ENCODE results near the gene VSIG4. TPM values are rescaled to one million over a fixed set of nuclear protein-coding genes. Genes with fewer than 3 reads are reported as not detected.

Gene VSIG4
- polyA plus RNA-seq, 3 donors: 10.2 to 56.8 (median 25.1) TPM

GRCh38 chrX:66024570-66024969 is 15.3 kb downstream of the VSIG4 start:
- Histone ChIP-seq H3K79me2 (ENCODE audit: insufficient read depth, low read length) (no peaks in the 10 kb centered on the region), H3K27ac (ENCODE audit: low read depth in 1 of 2, low read length in 2 of 2) (no peak overlapping the region), H3K4me1 (ENCODE audit: control insufficient read depth in 1 of 2, insufficient read depth in 2 of 2, low read length in 2 of 2) (peaks cover 21 to 43% of the 10 kb centered on the region in 2 donors), H2AFZ (ENCODE audit: insufficient read depth, low read depth, low read length, poor library complexity, severe bottlenecking) (no peak overlapping the region), H3K9me3 (replicated peaks in 1 of 2; ENCODE audit: control insufficient read depth in 1 of 2, insufficient read depth in 1 of 2, low read length in 2 of 2) (no peaks in the 10 kb centered on the region), H3K4me3 (replicated peaks in 1 of 3; ENCODE audit: low read depth in 2 of 3, low read length in 3 of 3) (no peak overlapping the region), H3K4me2 (replicated peaks; ENCODE audit: extremely low read depth, low read length, poor library complexity, severe bottlenecking) (no peak overlapping the region), H3K36me3 (replicated peaks in 1 of 2; ENCODE audit: control insufficient read depth in 1 of 2, insufficient read depth in 2 of 2, low read length in 2 of 2) (peaks cover 4 to 6% of the 10 kb centered on the region in 2 donors), H3K27me3 (ENCODE audit: control insufficient read depth in 2 of 2, insufficient read depth in 2 of 2, low read length in 2 of 2) (peaks cover 0 to 12% of the 10 kb centered on the region in 2 donors), H4K20me1 (ENCODE audit: insufficient read depth, low read length) (no peaks in the 10 kb centered on the region), H3K9ac (ENCODE audit: insufficient read depth, low read length, poor library complexity, severe bottlenecking) (no peak overlapping the region)
- WGBS (ENCODE audit: insufficient coverage): no CpG with 5 or more reads among the region's 2 CpGs
- H3K27me3 Mint-ChIP-seq (ENCODE audit: low read depth in 3 of 3): peaks cover 0 to 16% (median 2%) of the 10 kb centered on the region in 3 donors
- peak overlapping the region in 1 of 7 donors; percentile 50 for H3K27ac Mint-ChIP-seq
- intact Hi-C loops (cut with micrococcal nuclease): no loop called here
- peaks cover 29% of the 10 kb centered on the region for H3K4me1 Mint-ChIP-seq
- peaks cover 0 to 7% (median 4%) of the 10 kb centered on the region in 7 donors for H3K9me3 Mint-ChIP-seq
- no peak for TF ChIP-seq CTCF (IDR thresholded peaks at IDR 0.05)
- DNase-seq: no peak
- H3K36me3 Mint-ChIP-seq: peaks cover 4 to 18% of the 10 kb centered on the region in 2 donors
- no peak overlapping the region for H3K4me3 Mint-ChIP-seq

GRCh38 chrX:66024092-66024467 is 15.8 kb downstream of the VSIG4 start:
- no peak overlapping the region for H3K4me3 ChIP-seq (replicated peaks in 1 of 3; ENCODE audit: low read depth in 2 of 3, low read length in 3 of 3)
- H3K4me1 Mint-ChIP-seq: peaks cover 33% of the 10 kb centered on the region
- H3K27ac Mint-ChIP-seq: peak overlapping the region in 1 of 7 donors; percentile 50
- peaks cover 0 to 14% (median 2%) of the 10 kb centered on the region in 3 donors for H3K27me3 Mint-ChIP-seq (ENCODE audit: low read depth in 3 of 3)
- H3K4me1 ChIP-seq (ENCODE audit: control insufficient read depth in 1 of 2, insufficient read depth in 2 of 2, low read length in 2 of 2): peaks cover 26 to 48% of the 10 kb centered on the region in 2 donors
- WGBS (ENCODE audit: insufficient coverage): no CpG with 5 or more reads among the region's 1 CpG
- DNase-seq: no peak
- H3K36me3 Mint-ChIP-seq: peaks cover 9 to 22% of the 10 kb centered on the region in 2 donors
- H3K36me3 ChIP-seq (replicated peaks in 1 of 2; ENCODE audit: control insufficient read depth in 1 of 2, insufficient read depth in 2 of 2, low read length in 2 of 2): peaks cover 9 to 11% of the 10 kb centered on the region in 2 donors
- H4K20me1 ChIP-seq (ENCODE audit: insufficient read depth, low read length): no peaks in the 10 kb centered on the region
- H3K79me2 ChIP-seq (ENCODE audit: insufficient read depth, low read length): peaks cover under 1% of the 10 kb centered on the region
- H3K4me2 ChIP-seq (replicated peaks; ENCODE audit: extremely low read depth, low read length, poor library complexity, severe bottlenecking): no peak overlapping the region
- peaks cover 0 to 7% (median 5%) of the 10 kb centered on the region in 7 donors for H3K9me3 Mint-ChIP-seq
- intact Hi-C loops (cut with micrococcal nuclease): no loop called here
- no peak overlapping the region for H3K4me3 Mint-ChIP-seq
- no peaks in the 10 kb centered on the region for H3K9me3 ChIP-seq (replicated peaks in 1 of 2; ENCODE audit: control insufficient read depth in 1 of 2, insufficient read depth in 1 of 2, low read length in 2 of 2)
- H3K27me3 ChIP-seq (ENCODE audit: control insufficient read depth in 2 of 2, insufficient read depth in 2 of 2, low read length in 2 of 2): peaks cover 0 to 10% of the 10 kb centered on the region in 2 donors
- H3K27ac ChIP-seq (ENCODE audit: low read depth in 1 of 2, low read length in 2 of 2): no peak overlapping the region
- no peak for TF ChIP-seq CTCF (IDR thresholded peaks at IDR 0.05)
- H2AFZ ChIP-seq (ENCODE audit: insufficient read depth, low read depth, low read length, poor library complexity, severe bottlenecking): no peak overlapping the region
- H3K9ac ChIP-seq (ENCODE audit: insufficient read depth, low read length, poor library complexity, severe bottlenecking): no peak overlapping the region
